Astrocyte of the spinal cord (primary cell): ENCODE measurements around the gene C14orf180.

Experiments used
- DNase-seq: peaks from one replicate; pipeline ENCODE4 v3.0.0; 2011; ENCODE audit warnings: low read depth, low spot score
- H3K4me3 ChIP-seq: 2 replicates; pipeline ENCODE4 v1.5.1; 2011; ENCODE audit warnings: low read depth, mild to moderate bottlenecking, low read length, moderate library complexity
- in situ Hi-C: cut with HindIII; loops from 2 replicates; pipeline ENCODE4 v1.10.0; 2017; ENCODE audit warnings: low sequenced_read_pairs
- TF ChIP-seq, protein P1 (sequence below): IDR thresholded peaks from 2 replicates; pipeline ENCODE4 v1.5.1; 2012; ENCODE audit warnings: low read depth, mild to moderate bottlenecking, low read length, inconsistent platforms

C14orf180 gene

DNA sequence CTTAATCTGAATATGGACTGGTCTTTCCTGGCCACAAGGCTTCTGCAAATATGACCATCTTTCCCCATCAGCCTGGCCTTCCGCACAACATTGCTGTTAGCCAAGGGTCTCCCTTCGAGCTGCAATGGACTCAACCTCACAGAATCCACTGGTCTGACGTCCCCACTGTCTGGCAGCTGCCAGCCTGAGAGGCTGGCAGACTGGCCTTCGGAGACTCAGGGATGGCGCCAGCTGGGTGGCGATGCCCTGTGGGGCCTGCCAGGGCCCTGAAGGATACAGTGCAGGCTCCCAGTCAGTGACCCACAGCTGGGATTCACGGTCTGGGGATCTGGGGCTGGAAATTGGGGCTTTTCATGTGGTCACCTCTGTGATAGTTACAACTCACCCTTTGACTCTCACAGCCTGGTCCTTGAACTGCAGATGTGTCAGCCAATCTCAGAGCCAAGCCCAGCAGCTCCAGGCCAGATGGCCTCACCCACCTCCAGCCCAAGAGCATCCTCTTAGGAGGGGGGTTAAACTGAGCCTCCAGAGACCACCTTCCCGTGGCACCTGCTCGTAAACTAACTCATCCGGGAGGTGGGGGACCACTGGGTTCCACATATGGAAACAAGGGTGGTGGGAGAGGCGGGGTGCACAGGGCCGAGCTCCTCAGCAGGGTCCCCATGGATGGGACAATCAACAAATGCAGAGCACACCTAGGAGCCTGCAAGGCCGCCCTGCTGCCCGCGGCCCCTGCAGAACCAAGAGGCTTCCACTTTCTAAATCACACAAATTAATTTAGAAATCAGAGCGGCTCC lies 21.1 kb upstream of the C14orf180 start:
- in situ Hi-C loops = no loop called here
- no peak for DNase-seq

DNA sequence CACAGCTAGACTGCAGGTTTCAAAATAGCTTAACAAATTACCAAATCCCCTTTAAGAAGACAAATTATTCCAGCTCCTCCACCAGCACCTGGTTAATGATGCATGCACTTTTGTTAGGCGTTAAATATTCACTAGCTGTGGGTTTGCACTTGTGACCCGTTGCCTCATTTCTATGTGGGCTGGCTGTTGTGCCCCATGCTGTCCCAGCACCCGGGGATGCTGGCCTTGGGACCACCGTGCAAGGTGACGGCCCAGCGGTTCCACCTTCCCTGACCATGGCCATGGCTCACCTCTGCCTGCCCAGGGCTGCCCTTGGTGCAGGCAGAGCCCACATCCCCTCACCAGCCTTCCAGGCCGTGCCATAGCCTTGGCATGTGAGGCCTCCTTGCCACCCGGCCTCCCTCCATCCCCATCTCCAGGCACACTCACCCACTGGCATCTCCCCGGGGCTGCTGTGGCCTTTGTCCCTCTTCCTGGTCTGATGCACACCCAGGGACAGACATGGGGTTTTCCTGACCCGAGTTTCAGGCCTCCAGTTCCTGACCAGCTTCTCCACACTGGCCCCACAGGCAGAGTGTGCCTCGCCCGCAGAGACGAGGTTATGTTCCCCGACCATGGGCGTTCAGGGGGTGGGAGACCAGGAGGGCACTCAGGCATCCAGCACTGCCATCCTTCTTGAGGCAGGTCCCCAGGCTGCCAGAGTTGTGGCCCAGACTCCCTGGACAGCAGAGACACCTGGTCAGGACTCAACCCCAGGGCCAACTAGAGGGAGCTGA lies 20.3 kb upstream of the C14orf180 start:
- no peak overlapping the region for H3K4me3 ChIP-seq
- DNase-seq = no peak
- TF ChIP-seq, protein P1, sequence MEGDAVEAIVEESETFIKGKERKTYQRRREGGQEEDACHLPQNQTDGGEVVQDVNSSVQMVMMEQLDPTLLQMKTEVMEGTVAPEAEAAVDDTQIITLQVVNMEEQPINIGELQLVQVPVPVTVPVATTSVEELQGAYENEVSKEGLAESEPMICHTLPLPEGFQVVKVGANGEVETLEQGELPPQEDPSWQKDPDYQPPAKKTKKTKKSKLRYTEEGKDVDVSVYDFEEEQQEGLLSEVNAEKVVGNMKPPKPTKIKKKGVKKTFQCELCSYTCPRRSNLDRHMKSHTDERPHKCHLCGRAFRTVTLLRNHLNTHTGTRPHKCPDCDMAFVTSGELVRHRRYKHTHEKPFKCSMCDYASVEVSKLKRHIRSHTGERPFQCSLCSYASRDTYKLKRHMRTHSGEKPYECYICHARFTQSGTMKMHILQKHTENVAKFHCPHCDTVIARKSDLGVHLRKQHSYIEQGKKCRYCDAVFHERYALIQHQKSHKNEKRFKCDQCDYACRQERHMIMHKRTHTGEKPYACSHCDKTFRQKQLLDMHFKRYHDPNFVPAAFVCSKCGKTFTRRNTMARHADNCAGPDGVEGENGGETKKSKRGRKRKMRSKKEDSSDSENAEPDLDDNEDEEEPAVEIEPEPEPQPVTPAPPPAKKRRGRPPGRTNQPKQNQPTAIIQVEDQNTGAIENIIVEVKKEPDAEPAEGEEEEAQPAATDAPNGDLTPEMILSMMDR = no peak
- in situ Hi-C loops = no loop called here

More for the DNA sequence above, 21.1 kb upstream of the C14orf180 start:
- TF ChIP-seq, protein P1 = no peak
- H3K4me3 ChIP-seq = no peak overlapping the region

DNA sequence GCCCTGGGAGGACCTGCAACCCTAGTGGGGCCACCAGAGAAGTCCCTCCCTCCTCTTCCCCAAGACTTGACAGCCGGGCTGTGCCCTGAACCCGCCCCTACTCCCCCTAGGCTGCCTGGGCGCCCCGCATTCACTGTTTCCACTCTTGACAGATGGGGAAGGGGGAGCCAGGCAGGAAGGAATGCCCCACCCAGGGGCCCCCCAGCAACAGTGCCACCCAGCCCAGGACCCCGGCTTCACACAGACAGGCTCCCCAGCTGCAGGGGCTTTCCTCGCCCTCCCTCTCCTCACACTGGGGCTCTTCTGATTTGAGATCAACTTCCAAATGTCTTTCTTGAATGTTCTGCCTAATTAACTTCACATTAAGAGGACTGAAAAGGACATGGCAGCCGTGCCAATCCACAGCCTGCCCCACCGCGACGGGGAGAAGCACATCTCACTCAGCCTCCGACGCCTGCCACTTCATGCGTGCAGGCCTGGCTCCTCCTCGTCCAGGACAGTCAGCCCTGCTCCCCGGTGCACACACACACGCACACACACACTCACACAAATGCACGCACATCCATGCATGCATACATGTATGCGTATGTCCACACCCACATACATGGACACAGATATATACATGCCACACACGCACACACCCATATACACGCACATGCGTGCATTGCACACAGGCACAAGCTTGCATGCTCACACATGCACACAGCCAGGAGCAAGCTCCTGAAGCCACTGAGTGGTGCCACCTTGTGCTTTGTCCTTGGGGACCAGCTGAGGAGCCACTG lies 19.6 kb upstream of the C14orf180 start:
- TF ChIP-seq, protein P1 = no peak
- DNase-seq = no peak
- no peak overlapping the region for H3K4me3 ChIP-seq
- in situ Hi-C loops = no loop called here

DNA sequence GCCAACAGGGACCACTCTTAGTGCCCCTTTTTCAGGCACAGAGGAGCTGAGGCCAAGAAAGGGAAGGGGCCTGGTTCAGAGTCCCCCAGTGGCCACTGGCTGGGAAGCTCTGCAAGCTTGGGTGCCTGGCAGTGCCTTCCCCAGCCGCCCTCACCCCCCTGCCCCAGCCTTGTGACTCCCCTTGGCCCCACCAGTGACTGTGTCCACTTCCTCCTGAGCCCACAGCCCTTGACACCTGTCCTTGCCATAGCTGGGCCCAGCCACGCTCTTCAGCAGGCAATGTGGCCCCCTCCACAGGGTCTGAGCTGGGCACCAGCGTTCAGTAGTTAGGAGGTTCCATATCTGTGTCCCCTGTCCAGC lies 19.0 kb upstream of the C14orf180 start:
- DNase-seq = no peak
- no peak overlapping the region for H3K4me3 ChIP-seq
- in situ Hi-C loops = no loop called here
- TF ChIP-seq, protein P1 = no peak

DNA sequence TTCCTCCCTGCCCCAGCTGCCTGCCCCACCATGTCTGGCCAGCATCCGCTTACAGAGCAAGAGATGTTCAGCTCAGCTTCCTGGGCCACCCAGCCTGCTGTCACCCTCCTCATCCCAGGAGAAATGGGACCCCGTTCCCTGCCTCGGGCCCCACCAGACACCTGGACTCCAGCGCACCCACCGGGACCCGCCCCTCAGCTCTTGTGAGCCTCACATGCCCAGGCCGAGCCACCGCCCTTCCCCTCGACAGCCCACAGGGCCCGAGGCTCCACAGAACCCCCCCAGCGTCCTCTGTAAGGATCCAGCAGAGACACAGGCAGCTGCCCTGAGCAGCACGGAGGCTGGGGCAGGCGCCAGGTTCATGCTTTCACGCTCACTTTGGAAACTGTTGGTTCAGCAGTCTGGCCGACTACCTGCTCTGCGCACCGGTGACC lies 18.4 kb upstream of the C14orf180 start:
- no peak for DNase-seq
- in situ Hi-C loops = no loop called here
- no peak overlapping the region for H3K4me3 ChIP-seq
- TF ChIP-seq, protein P1 = no peak
